Progenitor cell of endocrine pancreas (in vitro differentiated cells): ENCODE results near the gene NDN. TPM values are rescaled to one million over a fixed set of nuclear protein-coding genes. Genes with fewer than 3 reads are reported as not detected.
A peak's percentile ranks its signal among the peaks of the same experiment; 100 is the strongest.
"Not testable (repeated sequence)": the region's sequence is repeated elsewhere in the genome, so short reads cannot be mapped to it uniquely, and the experiment has no call there.

Experiments used
- DNase-seq: peaks from one replicate; pipeline ENCODE4 v3.0.0; 2021; ENCODE audit warnings: low spot score; ENCODE audit not compliant: unreplicated experiment
- H3K27ac Mint-ChIP-seq: 2 replicates; pipeline ENCODE4 v1.8.0; 2021; ENCODE audit warnings: mild to moderate bottlenecking, moderate library complexity, mixed read lengths
- H3K27me3 Mint-ChIP-seq: 2 replicates; pipeline ENCODE4 v1.8.0; 2021; ENCODE audit warnings: mixed read lengths
- H3K36me3 Mint-ChIP-seq: 2 replicates; pipeline ENCODE4 v1.8.0; 2022; ENCODE audit warnings: mixed read lengths; ENCODE audit not compliant: insufficient read depth
- H3K4me1 Mint-ChIP-seq: 2 replicates; pipeline ENCODE4 v1.8.0; 2021; ENCODE audit warnings: low read depth, mixed read lengths
- H3K4me3 Mint-ChIP-seq: 2 replicates; pipeline ENCODE4 v1.8.0; 2021; ENCODE audit warnings: low read depth, mild to moderate bottlenecking, moderate library complexity, mixed read lengths
- H3K9me3 Mint-ChIP-seq: 2 replicates; pipeline ENCODE4 v1.8.0; 2021; ENCODE audit warnings: low read depth, mixed read lengths
- CTCF ChIP-seq: fragments of 200-600 bp; sonication (generic); IDR thresholded peaks from one replicate; pipeline ENCODE4 v1.5.0; 2021; ENCODE audit warnings: antibody characterized with exemption, mild to moderate bottlenecking; ENCODE audit not compliant: unreplicated experiment
- long read RNA-seq: library from polyadenylated mRNA; unstranded; transcript quantifications from one replicate; pipeline ENCODE4 v2.0.0, GENCODE V29; 2020
- total RNA-seq: library from RNA; stranded (reverse); gene quantifications from 2 replicates; pipeline ENCODE4 v1.2.1, GENCODE V29; 2021

The NDN gene
- total RNA-seq, result 46.9 and 51.8 TPM in 2 replicates
- long read RNA-seq, partial matches to known transcripts, result 0 of 2 reads
- long read RNA-seq, other reads (novel, unspliced or antisense), result 0 of 2 reads

- peaks cover 3% of the 10 kb centered on the region for H3K36me3 Mint-ChIP-seq
- peaks cover 11% of the 10 kb centered on the region for H3K9me3 Mint-ChIP-seq
- no peak for TF ChIP-seq CTCF
- H3K4me1 Mint-ChIP-seq, result peaks cover 13% of the 10 kb centered on the region
- H3K27ac Mint-ChIP-seq, result no peak within 1 kb of the TSS
- peak; percentile 51 for DNase-seq
- peak within 1 kb of the TSS; percentile 76 for H3K4me3 Mint-ChIP-seq
- H3K27me3 Mint-ChIP-seq, result no peaks in the 10 kb centered on the region
Measured at GRCh38 chr15:23687143-23687470, at the start of gene NDN. NDN (minus strand) TSS chr15:23687305; CDS start chr15:23687217, 88 bp downstream.

GRCh38 chr15:23736033-23736673, 49.0 kb upstream of the NDN start:
- H3K4me3 Mint-ChIP-seq, result no peak overlapping the region
- H3K9me3 Mint-ChIP-seq, result peaks cover 21% of the 10 kb centered on the region
- H3K36me3 Mint-ChIP-seq, result peaks cover 1% of the 10 kb centered on the region
- H3K27me3 Mint-ChIP-seq, result no peaks in the 10 kb centered on the region
- TF ChIP-seq CTCF, result no peak
- no peak overlapping the region for H3K27ac Mint-ChIP-seq
- no peaks in the 10 kb centered on the region for H3K4me1 Mint-ChIP-seq
- no peak for DNase-seq

- no peak for DNase-seq
- H3K9me3 Mint-ChIP-seq, result peaks cover 15% of the 10 kb centered on the region
- no peaks in the 10 kb centered on the region for H3K27me3 Mint-ChIP-seq
- peaks cover 1% of the 10 kb centered on the region for H3K36me3 Mint-ChIP-seq
- no peak overlapping the region for H3K4me3 Mint-ChIP-seq
- no peaks in the 10 kb centered on the region for H3K4me1 Mint-ChIP-seq
- no peak overlapping the region for H3K27ac Mint-ChIP-seq
- no peak for TF ChIP-seq CTCF
Measured at GRCh38 chr15:23734862-23735261, 47.8 kb upstream of the NDN start.

- H3K4me3 Mint-ChIP-seq, result peak overlapping the region; percentile 79
- H3K4me1 Mint-ChIP-seq, H3K27me3 Mint-ChIP-seq, DNase-seq, H3K9me3 Mint-ChIP-seq, H3K36me3 Mint-ChIP-seq: not testable (repeated sequence)
- peak overlapping the region; percentile 97 for H3K27ac Mint-ChIP-seq
Measured at GRCh38 chr15:23713874-23714656, 27.0 kb upstream of the NDN start.

- no peak overlapping the region for H3K4me3 Mint-ChIP-seq
- no peak for DNase-seq
- peaks cover 26% of the 10 kb centered on the region for H3K9me3 Mint-ChIP-seq
- TF ChIP-seq CTCF, result no peak
- H3K27me3 Mint-ChIP-seq, result no peaks in the 10 kb centered on the region
- H3K27ac Mint-ChIP-seq, result no peak overlapping the region
- H3K36me3 Mint-ChIP-seq, result no peaks in the 10 kb centered on the region
- H3K4me1 Mint-ChIP-seq, result no peaks in the 10 kb centered on the region
Measured at GRCh38 chr15:23708332-23708731, 21.2 kb upstream of the NDN start.
